Mucosa of descending colon (tissue), 3 donors: Measurements from ENCODE around the gene CGB3. TPM values are rescaled to one million over a fixed set of nuclear protein-coding genes. Genes with fewer than 3 reads are reported as not detected.
"Not testable (repeated sequence)": the region's sequence is repeated elsewhere in the genome, so short reads cannot be mapped to it uniquely, and the experiment has no call there.

Experiments
- ATAC-seq: fragments of 200-7000 bp; cut with Tn5 transposase; one replicate; pipeline ENCODE4 v1.9.1; 2020; ENCODE audit warnings: mild to moderate bottlenecking, moderate library complexity
- DNase-seq, 3 donors: peaks; one replicate each; pipeline ENCODE4 v3.0.0-alpha.2; 2020
- H3K36me3 ChIP-seq: fragments of 200-600 bp; one replicate; pipeline ENCODE4 v1.8.0; 2021; ENCODE audit warnings: low read depth, mild to moderate bottlenecking
- H3K4me1 ChIP-seq: fragments of 200-600 bp; one replicate; pipeline ENCODE4 v1.8.0; 2021; ENCODE audit warnings: low read depth, mild to moderate bottlenecking
- H3K4me3 ChIP-seq: fragments of 200-600 bp; one replicate; pipeline ENCODE4 v1.8.0; 2021; ENCODE audit warnings: mild to moderate bottlenecking
- H3K9me3 ChIP-seq: fragments of 200-600 bp; one replicate; pipeline ENCODE4 v1.8.0; 2021; ENCODE audit warnings: mild to moderate bottlenecking
- CTCF ChIP-seq: fragments of 200-600 bp; IDR thresholded peaks from one replicate; pipeline ENCODE4 v1.8.0; 2022; ENCODE audit warnings: antibody characterized with exemption, mild to moderate bottlenecking
- intact Hi-C, 2 donors: fragments of 100-400 bp; cut with DNase I in 1 of 2; cut with micrococcal nuclease in 1 of 2; formaldehyde crosslinking; loops; one replicate each; pipeline versions ENCODE4 v1.11.0 to v1.11.1; 2022; cut with DNase I, micrococcal nuclease
- total RNA-seq, 3 donors: library from RNA; stranded (reverse); fragmentation: NEBNext Ultra II Directional in 2 of 3; extraction: Animal tissue kit (Norgen Biotek cat#: 25700) in 2 of 3; gene quantifications; one replicate each; pipeline versions ENCODE4 v1.2.1 to v1.2.4, GENCODE V29; 2021 to 2023
- donor health status: DM: no; HTN: no; CAD: no; lungs with moderate emphysema.
- donor health status: DM: no; HTN: no; CAD: no.
- donor health status: DM: no; HTN: yes; CAD: no.

The CGB3 gene
- total RNA-seq, 3 donors from 2014 or later: not detected

DNA sequence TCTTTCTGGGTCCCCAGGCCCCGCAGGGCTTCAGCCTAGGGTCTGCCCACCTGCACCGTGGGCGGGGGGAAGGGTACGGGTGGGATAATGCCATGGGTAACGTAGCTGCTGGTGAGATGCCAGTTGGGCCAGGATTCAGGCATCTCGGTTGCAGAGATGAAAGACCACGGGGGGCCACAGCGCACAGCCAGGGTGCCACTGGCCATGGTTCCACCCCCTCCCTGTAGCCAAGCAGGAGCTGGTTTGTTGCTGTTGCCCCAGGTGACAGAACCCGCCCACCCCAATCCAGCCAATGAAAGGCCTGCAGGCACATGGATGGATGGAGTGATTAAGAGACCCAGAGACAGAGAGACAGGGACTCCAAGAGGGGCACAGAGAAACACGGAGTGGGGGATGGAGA is 34.4 kb upstream of the CGB3 start:
- no peaks in the 10 kb centered on the region for H3K9me3 ChIP-seq
- DNase-seq (peak in 1 of 3 donors; percentile 23), ATAC-seq (no peak)
- intact Hi-C loops: no loop called here
- no peak for TF ChIP-seq CTCF
- peaks cover 13% of the 10 kb centered on the region for H3K4me1 ChIP-seq
- no peaks in the 10 kb centered on the region for H3K36me3 ChIP-seq
- no peak overlapping the region for H3K4me3 ChIP-seq

- peak; percentile 82 for ATAC-seq
- Histone ChIP-seq H3K9me3 (no peaks in the 10 kb centered on the region), H3K4me1 (peaks cover 13% of the 10 kb centered on the region), H3K36me3 (no peaks in the 10 kb centered on the region), H3K4me3 (no peak within 1 kb of the TSS)
- intact Hi-C loops: no loop called here
- no peak for TF ChIP-seq CTCF
- peak; percentile 75 to 87 (median 86) for DNase-seq
Observed at GRCh38 chr19:49057636-49058234, 33.6 kb upstream of the CGB3 start, which contains the start of gene CGB7. TSS of gene CGB7 (minus strand) at chr19:49057749. CDS start at chr19:49055375, 2,374 bp downstream.

GRCh38 chr19:49056902-49057596 is 32.9 kb upstream of the CGB3 start:
- H3K4me3 ChIP-seq, H3K36me3 ChIP-seq, intact Hi-C loops, DNase-seq, H3K9me3 ChIP-seq: not testable (repeated sequence)
- H3K4me1 ChIP-seq: peaks cover 13% of the 10 kb centered on the region
- peak; percentile 25 for ATAC-seq

DNA sequence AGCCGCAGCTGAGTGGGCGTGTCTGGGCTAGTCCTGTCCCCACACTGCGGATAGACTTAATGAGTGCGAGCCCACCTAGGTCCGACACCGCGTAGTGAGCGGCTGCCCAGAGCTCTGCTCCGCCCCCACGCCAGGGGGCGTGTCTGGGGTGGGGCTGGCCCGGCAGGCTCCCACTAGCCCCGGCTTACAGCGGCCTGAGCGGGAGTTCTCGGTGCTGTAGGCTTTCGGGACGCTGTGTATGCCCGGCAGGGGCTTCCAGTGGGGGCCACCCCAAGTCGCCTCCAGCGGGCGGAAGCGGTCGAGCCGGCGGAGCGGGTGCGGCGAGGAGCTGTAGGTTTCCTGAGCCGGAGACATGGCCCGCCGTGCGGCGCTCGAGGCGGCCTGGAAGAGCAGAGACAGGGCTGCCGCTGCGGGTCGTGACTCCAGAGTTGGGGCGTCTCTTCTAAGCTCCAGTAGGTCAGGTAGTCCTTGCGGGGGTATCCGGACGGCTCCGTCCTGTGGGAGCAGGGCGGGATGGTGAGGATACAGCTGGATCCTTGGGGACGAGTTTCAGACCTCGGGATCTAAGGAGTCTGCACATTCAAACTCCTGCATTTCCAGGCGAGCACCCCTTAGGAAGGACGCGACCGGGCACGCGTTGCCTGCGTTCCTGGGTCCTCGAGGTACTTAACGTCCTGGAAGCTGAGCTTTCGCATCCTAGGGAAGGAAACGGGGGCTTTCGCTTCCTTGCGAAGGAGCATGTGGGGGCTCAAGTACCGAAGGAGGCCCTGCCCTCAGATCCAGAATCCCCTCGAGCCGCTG is 32.2 kb upstream of the CGB3 start:
- Histone ChIP-seq H3K36me3 (no peaks in the 10 kb centered on the region), H3K4me3 (no peak overlapping the region), H3K9me3 (no peaks in the 10 kb centered on the region), H3K4me1 (peaks cover 13% of the 10 kb centered on the region)
- intact Hi-C loops: no loop called here
- ATAC-seq (peak; percentile 87), DNase-seq (peak; percentile 62 to 77 (median 74))
- TF ChIP-seq CTCF: no peak

DNA sequence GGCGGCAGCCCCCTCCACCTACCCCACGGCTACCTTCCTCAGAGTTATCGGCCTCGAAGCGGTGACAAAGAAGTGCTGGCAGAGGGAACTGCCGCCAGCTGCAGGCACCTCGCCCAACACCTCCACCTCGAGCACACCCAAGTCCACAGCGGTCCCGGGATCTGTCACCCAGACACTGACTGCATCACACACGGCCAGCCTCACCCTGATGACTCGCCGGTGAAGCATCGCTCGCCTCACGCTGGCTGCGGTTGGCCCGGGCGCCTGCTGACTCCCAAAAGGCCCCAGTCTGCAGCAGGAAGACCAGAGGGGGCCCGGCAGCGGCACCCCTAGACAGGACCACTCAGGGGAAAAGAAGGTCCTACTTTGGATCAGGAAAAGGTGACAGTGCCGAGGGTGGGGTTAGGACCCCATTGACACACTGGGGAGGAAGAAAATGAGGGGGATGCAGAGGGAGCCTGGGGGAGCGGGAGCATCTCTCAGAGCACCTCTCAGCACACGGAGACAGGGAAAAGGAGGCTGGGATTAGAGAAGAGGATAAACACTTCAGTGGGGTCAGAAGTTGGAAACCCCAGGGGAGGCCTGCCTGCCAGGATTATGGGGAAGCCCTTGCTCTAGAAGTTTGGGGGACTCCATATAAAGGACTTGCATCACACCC is 26.4 kb upstream of the CGB3 start:
- H3K36me3 ChIP-seq, intact Hi-C loops, DNase-seq, H3K4me1 ChIP-seq, ATAC-seq, H3K4me3 ChIP-seq, H3K9me3 ChIP-seq: not testable (repeated sequence)

DNA sequence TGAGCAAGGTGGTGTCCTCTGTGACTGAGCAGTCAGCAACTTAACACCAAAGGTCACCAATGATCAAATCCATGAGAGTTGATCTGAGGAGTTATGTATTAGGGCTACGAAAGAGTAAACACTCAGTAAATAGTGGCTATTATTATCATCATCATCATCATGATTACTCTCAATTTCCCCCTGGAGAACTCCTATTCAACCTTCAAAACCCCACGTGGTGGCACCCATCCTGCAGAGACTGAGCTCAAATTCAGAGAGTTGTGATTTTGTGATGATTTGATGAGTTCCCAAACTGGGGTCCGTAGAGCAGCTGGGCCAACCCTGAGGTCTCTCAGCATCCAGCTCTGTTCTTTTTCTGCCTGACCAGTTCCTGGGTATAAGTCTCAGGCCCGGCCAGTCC is 25.7 kb upstream of the CGB3 start:
- DNase-seq, H3K9me3 ChIP-seq, intact Hi-C loops, H3K4me1 ChIP-seq, H3K36me3 ChIP-seq, ATAC-seq, H3K4me3 ChIP-seq: not testable (repeated sequence)

- H3K4me3 ChIP-seq, H3K4me1 ChIP-seq, DNase-seq, ATAC-seq, H3K36me3 ChIP-seq, intact Hi-C loops, H3K9me3 ChIP-seq: not testable (repeated sequence)
Observed at GRCh38 chr19:49049011-49049410, 24.9 kb upstream of the CGB3 start, which contains the start of gene CGB8. TSS of gene CGB8 (minus strand) at chr19:49049111. CDS start at chr19:49048739, 372 bp downstream.

- H3K9me3 ChIP-seq, H3K4me3 ChIP-seq, ATAC-seq, intact Hi-C loops, H3K4me1 ChIP-seq, DNase-seq, H3K36me3 ChIP-seq: not testable (repeated sequence)
Observed at GRCh38 chr19:49043548-49043947, 19.4 kb upstream of the CGB3 start, which contains the start of gene CGB5. TSS of gene CGB5 (plus strand) at chr19:49043848. CDS start at chr19:49044210, 362 bp downstream.

- H3K4me3 ChIP-seq, H3K4me1 ChIP-seq, H3K9me3 ChIP-seq, ATAC-seq, DNase-seq, H3K36me3 ChIP-seq, intact Hi-C loops: not testable (repeated sequence)
Observed at GRCh38 chr19:49042666-49043065, 18.5 kb upstream of the CGB3 start.
